ENCODE data around the gene CRYBG1.

CRYBG1 gene

DNA sequence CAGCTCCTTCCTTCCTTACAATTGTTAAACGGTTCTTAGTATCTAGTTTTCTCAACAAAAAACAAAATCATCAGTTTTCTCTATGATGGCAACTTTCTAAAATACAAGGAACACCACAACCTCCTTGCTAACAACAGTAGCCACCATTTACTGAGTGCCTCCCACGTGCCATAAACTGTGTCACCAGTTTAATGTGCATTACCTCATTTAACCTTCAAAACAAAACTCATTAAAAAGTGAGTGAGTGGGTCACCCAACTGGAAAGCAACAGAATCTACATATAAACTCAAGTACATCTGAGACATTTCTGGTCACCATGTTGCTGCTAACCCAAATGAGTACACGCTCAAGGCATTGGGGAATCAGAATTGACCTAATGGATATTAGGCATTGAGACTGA, 257.8 kb downstream of the CRYBG1 start:
- FAIRE-seq = no peak
- DNase-seq (ENCODE audit: insufficient read length, low spot score) = no peak

DNA sequence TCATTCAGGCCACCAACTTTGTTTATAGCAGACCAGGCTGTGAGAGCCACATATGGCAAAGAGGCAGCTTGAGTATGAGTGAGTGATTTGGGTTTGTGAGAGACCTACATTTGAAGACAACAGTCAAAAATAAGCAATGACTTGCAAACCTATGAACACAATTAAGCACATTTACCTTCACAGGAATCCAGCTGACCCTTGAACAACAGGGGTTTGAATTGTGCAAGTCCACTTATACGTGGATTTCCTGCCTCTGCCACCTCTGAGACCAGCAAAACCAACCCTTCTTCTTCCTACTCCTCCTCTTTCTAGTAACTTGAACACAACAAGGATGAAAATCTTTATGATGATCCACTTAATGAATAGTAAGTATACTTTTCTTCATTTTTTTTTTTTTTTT, 258.7 kb downstream of the CRYBG1 start:
- FAIRE-seq = no peak
- DNase-seq (ENCODE audit: insufficient read length, low spot score) = no peak

DNA sequence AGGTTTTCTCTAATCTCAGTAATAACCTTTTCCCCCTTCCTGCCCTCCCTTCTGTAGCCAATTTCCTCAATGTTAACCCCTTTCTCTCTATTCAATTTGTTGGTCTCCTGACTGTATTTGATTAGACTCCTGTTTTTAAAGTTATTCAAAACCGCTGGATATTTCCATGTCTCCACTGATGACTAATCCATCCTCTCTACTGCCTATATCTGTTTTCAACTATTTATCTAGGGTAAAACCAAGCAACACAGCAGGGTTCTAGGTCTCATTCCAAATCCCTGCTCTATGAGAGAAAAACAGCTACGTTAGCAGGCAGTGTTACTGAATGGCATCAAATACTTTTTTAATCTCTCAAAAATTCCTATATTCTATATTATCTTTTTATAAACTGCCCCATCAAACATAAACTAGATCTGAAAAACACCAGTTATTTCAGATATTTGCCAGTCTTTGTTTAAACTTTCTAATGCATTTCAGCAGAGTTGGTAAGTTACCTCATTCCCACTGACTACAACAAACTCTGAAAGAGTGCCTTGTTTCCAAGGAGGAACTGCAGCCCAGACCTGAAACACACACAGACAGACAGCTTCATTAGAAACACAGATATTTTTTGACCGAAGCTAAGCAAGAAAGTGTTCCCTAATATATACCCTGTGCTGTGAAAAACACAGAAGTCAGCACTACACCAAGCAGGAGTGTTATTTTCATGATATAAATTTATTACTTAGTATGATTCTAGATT, 260.6 kb downstream of the CRYBG1 start:
- FAIRE-seq (no peak), DNase-seq (ENCODE audit: insufficient read length, low spot score) (no peak)

Measured in HTR-8/SVneo (cell line).